ENCODE results near the gene PRKG1.

Gene PRKG1

GRCh38 chr10:52143338-52143737 is 1069.1 kb downstream of the PRKG1 start:
- DNase-seq (ENCODE audit: low spot score), result no peak
- TF ChIP-seq, protein P1, sequence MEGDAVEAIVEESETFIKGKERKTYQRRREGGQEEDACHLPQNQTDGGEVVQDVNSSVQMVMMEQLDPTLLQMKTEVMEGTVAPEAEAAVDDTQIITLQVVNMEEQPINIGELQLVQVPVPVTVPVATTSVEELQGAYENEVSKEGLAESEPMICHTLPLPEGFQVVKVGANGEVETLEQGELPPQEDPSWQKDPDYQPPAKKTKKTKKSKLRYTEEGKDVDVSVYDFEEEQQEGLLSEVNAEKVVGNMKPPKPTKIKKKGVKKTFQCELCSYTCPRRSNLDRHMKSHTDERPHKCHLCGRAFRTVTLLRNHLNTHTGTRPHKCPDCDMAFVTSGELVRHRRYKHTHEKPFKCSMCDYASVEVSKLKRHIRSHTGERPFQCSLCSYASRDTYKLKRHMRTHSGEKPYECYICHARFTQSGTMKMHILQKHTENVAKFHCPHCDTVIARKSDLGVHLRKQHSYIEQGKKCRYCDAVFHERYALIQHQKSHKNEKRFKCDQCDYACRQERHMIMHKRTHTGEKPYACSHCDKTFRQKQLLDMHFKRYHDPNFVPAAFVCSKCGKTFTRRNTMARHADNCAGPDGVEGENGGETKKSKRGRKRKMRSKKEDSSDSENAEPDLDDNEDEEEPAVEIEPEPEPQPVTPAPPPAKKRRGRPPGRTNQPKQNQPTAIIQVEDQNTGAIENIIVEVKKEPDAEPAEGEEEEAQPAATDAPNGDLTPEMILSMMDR (IDR thresholded peaks at IDR 0.05; ENCODE audit: extremely low read depth, insufficient read depth, missing control alignments), result no peak
- in situ Hi-C loops (cut with MboI; ENCODE audit: low pct_unique_long_range_greater_than_20kb, low sequenced_read_pairs, unreplicated experiment), result no loop called here

- DNase-seq (ENCODE audit: low spot score), result no peak
- TF ChIP-seq, protein P1 (IDR thresholded peaks at IDR 0.05; ENCODE audit: extremely low read depth, insufficient read depth, missing control alignments), result no peak
- in situ Hi-C loops (cut with MboI; ENCODE audit: low pct_unique_long_range_greater_than_20kb, low sequenced_read_pairs, unreplicated experiment), result no loop called here
These were observed 1071.3 kb downstream of the PRKG1 start for GRCh38 chr10:52145636-52146035.

GRCh38 chr10:52146766-52147165 is 1072.5 kb downstream of the PRKG1 start:
- TF ChIP-seq, protein P1 (IDR thresholded peaks at IDR 0.05; ENCODE audit: extremely low read depth, insufficient read depth, missing control alignments), result no peak
- no peak for DNase-seq (ENCODE audit: low spot score)
- in situ Hi-C loops (cut with MboI; ENCODE audit: low pct_unique_long_range_greater_than_20kb, low sequenced_read_pairs, unreplicated experiment), result no loop called here

DNA sequence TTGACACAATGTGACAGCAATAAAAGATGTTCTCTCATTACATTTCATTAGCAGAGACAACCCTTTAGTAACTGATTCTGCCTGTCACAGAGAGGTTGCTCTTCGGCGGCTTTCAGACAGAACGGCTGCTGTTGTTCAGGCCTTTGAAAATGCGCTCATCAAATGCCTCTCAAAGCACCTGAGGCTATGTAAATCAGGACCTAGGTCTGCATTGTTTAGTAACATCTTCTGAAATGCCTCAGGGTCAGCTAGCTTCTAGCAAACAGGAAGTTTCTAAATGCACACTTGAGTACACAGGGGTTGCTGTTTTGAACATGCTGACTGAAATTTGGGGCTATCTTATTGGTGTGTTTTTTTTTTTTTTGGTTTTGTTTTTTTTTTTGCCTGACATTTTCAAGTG is 1096.5 kb downstream of the PRKG1 start:
- in situ Hi-C loops (cut with MboI; ENCODE audit: low pct_unique_long_range_greater_than_20kb, low sequenced_read_pairs, unreplicated experiment), result no loop called here
- TF ChIP-seq, protein P1 (IDR thresholded peaks at IDR 0.05; ENCODE audit: extremely low read depth, insufficient read depth, missing control alignments), result no peak
- no peak for DNase-seq (ENCODE audit: low spot score)

DNA sequence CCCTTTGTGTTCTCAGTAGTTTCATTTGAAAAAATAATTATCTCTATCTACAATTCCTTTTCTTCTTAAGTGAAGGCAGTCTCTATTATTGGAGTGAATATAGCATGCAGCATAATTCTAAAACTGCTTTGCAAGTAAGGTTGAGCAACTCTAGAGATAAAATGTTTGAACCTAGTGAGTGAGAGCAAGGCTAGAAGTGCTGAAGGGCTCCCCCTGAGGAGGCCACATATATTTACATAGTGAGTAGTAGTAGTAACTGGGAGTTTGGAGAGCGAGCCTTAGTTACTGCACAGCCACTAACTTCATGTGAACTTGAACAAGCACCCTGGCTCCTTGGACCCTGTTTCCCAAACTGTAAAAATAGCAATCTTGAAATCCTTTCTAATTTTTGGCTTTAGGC is 1098.3 kb downstream of the PRKG1 start:
- no peak for DNase-seq (ENCODE audit: low spot score)
- TF ChIP-seq, protein P1 (IDR thresholded peaks at IDR 0.05; ENCODE audit: extremely low read depth, insufficient read depth, missing control alignments), result no peak
- in situ Hi-C loops (cut with MboI; ENCODE audit: low pct_unique_long_range_greater_than_20kb, low sequenced_read_pairs, unreplicated experiment), result no loop called here

GRCh38 chr10:52185256-52185655 is 1111.0 kb downstream of the PRKG1 start:
- in situ Hi-C loops (cut with MboI; ENCODE audit: low pct_unique_long_range_greater_than_20kb, low sequenced_read_pairs, unreplicated experiment), result no loop called here
- TF ChIP-seq, protein P1 (IDR thresholded peaks at IDR 0.05; ENCODE audit: extremely low read depth, insufficient read depth, missing control alignments), result no peak
- DNase-seq (ENCODE audit: low spot score), result no peak
